H7 (cell line): ENCODE data around the gene MYOM1. TPM values are rescaled to one million over a fixed set of nuclear protein-coding genes. Genes with fewer than 3 reads are reported as not detected.

Experiments
- total RNA-seq: library from RNA; depleted of rRNA; stranded (reverse); fragments of >200 nt; shearing (Covaris generic); gene quantifications from 2 replicates; pipeline ENCODE4 v1.2.3, GENCODE V29; 2014; rRNA removed

The MYOM1 gene
- total RNA-seq, 1 experiment from 2014 or later: 0.14 TPM

Other genes with a start within 250 kb of the MYOM1 start
- gene LPIN2, start 206.8 kb downstream of the MYOM1 start, total RNA-seq: 10.8 and 11.8 TPM in 2 replicates
- 462 and 507 TPM in 2 replicates for gene MYL12A, start 27.8 kb upstream of the MYOM1 start, total RNA-seq
- 201 and 216 TPM in 2 replicates for gene MYL12B, start 42.2 kb upstream of the MYOM1 start, total RNA-seq
- 329 and 333 TPM in 2 replicates for gene TGIF1, start 230.2 kb upstream of the MYOM1 start, total RNA-seq